ENCODE data around the gene GAREM1.

Gene GAREM1

DNA sequence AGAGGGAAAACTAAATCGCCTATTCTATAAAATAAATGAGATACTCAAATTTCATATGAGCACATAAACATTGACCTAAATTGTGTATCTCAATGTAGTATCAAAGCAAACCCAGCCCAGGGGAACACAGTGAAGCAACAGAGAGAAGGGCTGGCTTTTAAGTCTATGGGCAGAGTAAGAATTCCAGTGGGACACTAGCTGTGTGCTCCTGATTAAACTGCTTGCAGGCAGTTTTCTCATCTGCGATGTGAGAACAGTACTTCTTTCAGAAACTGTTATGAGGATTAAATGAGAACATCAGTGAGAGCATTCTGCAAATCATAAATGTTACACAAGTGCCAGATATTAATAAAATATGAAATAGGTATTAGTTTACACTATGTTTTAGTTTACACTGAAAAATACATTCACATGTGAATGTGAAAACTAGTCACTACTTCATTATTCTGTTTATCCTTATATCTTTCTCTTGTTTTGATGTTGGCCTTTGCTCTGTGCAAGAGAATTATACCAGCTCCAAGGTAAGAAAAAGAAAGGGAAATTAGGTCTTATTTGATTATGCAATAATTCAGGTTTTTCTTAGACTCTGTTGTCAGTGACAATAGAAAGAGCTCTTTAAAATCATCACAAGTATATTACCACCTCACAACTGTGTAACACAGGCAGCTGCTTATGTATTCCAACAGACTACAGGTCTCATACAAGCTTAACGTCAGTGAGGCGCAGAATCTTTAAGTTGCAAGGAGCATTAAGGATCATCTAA, 47.5 kb downstream of the GAREM1 start:
- DNase-seq: no peak

DNA sequence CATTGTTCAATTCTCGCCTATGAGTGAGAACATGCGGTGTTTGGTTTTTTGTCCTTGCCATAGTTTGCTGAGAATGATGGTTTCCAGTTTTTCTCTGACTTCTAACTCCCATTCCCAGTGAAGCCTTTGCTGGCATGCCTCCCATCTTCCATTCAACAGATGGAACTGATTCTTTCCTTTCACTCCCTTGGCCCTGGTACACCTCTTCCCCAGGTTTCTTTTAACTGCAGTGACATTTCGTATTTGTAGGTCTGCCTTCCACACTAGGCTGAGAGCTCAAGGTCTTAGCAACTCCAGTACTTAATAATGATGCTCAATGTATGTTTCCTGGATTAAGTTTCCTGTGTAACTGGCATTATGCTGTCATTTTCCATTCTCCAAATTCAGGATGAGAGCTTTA, 48.5 kb downstream of the GAREM1 start:
- no peak for DNase-seq

DNA sequence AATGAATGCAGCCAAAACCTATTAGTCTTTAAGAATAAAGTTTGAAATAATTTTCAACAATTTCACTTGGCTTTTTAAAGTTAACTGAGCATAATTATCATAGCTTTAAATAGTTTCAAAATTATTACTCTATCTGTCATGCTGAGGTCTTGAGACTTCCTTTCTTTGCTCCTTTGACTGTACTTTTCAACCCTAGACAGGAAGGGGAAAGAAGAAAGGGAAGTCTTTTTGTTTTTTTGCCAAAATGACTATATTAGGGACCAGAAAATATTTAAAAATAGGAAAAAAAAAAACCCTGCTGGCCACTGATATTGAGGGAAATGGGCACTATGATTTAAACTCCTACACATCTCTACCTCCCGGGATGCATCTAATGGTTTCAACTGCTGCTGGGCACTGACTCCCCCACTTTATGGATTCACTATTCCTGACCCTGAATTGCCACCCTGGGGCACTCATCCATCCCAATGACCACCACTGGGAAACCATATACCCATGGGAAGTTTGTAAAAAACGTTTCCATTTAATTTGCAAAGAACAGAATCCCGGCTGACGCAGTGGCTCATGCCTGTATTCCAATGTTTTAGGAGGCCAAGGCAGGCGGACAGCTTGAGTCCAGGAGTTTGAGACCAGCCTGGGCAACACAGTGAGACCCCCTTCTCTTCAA, 50.5 kb downstream of the GAREM1 start:
- DNase-seq: no peak

DNA sequence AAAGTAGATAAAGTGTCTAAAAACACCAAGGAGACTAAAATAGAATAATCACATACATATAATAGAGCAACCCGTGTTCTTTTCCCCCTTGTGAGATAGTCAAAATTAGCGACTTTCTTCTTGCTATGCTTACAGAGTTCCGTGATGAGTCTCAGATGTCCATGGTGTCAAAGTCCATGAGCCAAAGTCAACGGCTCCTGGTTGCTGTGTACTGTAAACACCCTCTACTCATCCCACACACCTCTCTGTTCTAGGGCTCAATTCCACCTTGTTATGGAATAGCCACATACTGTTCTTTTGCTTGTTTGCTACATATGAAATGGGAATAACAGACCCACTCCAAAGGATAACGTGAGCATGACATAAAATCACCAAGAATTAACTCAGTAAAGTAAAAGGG, 52.5 kb downstream of the GAREM1 start:
- DNase-seq: no peak

DNA sequence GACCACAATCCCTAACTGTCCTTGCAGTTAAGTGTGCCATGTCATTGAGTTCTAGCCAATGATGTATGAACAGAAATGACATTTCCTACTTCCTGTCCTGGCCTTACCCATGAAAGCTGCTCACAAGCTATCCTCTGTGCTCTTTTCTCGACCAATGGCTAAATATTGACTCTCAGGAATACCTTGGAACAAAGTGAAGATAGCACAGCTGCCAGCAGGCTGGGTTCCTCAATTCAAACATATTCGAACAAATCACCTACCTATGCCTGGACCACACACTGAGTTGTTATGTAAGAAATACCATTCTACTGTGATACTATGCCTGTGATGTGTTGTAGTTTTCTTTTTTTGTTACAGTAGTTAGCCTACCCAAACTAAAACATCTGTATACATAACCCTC, 65.1 kb downstream of the GAREM1 start:
- no peak for DNase-seq

DNA sequence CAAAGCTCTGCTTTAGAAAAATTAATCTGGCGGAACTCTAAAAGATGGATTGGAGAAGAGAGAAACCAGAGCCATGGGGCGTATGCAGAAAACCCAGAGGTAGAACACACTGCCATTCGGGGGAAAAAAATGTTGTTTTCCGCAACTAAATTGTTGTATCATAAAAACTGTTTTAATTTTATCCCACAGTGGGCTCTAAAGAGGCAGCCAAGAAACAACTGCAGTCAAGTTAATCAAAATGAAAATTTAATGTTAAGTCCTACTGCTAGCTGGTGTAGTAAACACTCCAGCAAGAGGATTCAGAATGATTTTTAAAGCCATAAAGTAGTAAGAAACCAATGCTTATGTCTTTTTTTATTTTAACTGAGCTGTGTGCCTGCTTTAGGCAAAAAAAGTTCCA, 69.1 kb downstream of the GAREM1 start:
- no peak for DNase-seq

DNA sequence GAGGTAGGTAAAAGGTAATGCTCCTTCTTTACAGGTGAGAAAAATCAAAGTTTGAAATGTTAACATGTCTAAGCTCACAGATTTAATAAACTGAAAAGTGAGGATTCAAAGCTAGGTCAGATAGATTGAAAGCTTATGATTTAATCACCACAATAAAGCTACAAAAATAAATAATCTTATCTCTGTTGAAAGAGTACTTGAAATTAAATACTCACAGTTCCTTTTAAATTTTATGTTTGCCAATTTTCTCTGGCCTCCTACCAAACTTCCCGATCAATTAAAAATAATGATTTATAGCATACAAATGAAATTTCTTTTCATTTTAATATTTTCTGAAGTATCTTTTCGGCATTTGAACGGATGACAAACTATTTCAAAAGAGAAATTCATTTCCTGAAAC, 77.3 kb downstream of the GAREM1 start:
- DNase-seq: no peak

DNA sequence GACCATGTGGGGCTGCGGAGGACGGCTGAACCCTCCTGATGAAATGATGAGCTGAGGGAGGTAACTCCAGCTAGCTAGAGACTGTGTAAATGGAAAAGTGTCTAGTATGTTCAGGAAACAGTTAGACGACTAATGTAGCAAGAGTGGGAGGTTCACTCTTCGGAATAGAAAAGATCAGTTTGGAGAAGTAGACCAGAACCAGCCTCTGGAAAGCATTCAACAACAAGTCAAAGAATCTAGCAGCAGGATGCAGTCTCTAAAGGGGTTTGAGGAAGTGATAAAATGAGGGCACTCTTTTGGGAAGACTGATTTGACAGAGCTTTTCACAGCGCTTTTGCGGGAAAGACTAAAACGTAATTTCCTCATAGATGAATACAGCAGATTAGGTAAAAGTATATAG, 79.6 kb downstream of the GAREM1 start:
- DNase-seq: no peak

DNA sequence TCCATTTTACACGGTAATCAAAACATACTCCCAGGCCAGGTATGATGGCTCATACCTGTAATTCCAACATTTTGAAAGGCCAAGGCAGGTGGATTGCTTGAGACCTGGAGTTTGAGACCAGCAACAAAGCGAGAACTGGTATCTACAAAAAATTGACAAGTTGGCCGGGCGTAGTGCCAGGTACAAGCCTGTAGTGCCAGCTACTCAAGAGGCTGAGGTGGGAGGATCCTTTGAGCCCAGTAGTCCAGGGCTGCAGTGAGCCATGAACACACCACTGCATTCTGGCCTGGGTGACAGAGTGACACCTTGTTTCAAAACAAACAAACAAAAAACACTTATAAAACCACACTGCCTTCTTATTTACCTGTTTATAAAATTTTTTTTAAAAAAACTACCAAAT, 80.8 kb downstream of the GAREM1 start:
- no peak for DNase-seq

DNA sequence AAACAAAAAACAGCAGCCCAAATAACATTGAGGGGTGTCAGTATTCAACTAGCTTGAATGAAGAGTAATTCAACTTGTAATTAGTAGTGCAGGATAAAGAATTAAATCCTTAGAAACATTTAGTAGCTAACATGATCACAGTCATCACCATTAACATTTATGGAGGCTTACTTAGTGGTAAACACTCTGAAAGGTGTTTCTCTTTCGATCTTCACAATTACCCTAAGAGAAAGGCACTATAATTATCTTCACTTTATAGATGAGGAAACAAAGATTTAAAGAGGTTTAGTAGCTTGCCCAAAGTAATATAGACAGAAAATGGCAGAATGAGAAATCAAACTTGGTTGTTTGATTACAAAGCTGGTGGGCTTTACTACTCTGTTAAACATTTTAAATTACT, 81.5 kb downstream of the GAREM1 start:
- DNase-seq: no peak

DNA sequence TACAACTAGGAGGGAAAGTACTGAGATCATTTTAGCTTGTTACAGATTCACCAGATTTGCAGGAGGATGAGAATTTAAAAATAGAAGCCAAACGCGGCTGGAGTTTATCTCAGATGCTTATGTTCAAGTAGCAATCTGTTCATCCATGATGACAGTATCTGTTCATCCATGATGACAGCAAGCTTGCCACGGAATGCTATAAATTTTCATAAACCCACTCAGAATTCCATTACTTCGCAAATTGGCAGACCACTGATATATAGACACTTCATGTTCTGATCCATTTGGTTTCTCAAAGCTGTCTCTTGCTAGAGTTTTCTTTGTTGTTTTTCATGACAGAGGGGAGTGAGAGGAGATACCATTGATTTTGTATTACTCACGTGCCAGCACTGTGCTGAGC, 84.2 kb downstream of the GAREM1 start:
- no peak for DNase-seq

DNA sequence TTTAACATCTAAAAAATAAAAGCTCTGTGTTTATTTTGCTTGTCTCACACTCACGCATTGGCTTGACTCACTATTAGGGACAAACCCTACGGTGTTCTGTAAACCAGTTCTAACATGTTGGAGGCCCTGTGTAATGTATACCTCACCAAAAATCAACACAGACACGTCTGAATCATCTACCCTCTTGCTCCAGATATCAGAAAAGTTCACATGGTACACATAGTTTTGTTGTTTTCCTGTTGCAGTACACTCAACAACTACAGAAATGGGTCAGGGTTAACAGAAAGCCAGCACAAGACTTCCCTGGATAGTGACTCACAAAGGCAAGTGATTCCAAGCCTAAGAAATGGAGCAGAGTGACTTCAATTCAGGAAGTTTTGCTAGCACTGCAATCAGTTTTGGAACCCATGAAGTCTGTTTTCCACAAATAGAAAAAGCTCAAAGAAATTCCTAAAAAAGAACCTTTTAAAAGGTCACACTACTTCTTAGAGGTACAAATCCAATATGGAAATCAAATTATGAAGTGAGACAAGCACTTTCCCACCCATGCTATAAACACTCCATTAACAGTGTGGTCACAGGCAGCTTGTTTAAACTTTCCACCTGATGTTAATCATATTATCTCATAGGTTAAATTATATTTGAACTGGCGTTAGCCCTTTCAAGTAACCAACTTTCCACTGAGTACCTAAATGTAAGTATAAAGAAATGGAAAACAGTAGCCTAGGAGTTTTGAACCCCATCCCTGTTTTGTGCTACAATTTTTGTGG, 87.4 kb downstream of the GAREM1 start:
- no peak for DNase-seq

DNA sequence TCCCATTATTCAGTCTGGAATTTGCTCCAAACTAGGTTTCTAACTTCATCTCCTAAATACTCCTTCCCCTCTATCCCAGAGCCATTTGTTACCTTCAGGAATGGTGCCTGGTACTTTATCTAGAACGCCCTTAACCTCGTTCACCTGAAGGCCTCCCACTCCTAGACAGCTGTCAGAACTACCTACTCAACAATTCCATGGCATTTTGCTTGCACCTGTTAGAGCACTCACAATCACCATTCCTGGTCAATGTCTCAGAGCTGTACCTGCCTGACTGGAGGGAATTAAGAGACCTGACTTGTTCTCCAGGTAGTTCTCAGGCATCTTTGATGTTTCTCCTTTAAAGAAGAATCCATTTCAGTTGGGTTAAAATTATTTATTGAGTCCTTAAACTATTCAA, 88.9 kb downstream of the GAREM1 start:
- no peak for DNase-seq

DNA sequence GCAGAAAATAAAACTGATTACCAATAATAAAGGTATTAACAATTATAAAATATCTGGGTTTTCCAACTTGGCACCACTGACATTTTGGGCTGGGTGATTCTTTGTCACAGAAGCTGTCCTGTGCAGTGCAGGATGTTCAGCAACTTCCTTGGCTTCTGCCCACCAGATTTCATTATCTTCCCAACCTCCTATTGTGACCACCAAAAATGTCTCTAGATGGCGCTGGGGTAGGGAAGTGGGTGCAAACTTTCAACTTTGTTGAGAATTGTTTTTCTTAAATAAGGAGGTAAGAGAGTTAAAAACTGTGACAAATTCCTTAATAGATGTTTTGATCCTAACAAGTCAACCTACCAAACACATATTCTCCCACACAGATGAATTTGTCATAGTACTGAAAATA, 90.1 kb downstream of the GAREM1 start:
- no peak for DNase-seq

DNA sequence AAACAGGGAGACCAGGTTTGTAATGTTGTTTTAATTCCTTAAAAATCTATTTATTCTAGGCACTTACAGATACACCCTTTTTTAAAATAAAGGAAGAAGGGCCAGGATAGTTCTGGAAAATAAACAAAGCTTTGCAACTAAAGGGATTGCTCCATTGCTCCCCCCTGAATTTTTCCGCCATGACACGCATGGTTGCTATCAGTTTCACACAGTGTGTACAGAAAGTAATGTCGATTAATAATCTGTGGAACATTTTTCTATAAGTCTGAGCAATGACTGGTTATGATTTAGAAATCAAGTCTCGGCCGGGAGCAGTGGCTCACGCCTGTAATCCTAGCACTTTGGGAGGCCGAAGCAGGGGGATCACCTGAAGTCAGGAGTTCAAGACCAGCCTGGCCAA, 90.8 kb downstream of the GAREM1 start:
- DNase-seq: no peak

DNA sequence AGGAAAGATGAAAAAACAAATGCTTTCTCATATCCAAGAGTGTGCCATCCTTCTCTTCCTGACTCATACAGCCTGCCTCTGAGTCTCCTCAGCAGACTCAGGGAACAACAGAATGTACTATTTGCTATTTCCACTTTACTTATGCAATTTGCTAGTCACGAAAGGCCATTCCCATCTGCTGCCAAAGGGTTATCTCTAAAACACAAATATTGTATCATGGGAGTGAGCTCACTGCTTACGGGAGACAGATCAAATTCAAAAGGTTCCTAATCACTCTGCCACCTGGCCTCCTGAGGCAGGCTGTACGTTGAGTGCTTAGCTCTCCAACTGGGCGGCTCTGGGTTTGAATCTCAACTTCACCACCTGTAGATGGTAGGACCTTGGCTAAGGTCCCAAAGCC, 92.0 kb downstream of the GAREM1 start:
- DNase-seq: no peak

DNA sequence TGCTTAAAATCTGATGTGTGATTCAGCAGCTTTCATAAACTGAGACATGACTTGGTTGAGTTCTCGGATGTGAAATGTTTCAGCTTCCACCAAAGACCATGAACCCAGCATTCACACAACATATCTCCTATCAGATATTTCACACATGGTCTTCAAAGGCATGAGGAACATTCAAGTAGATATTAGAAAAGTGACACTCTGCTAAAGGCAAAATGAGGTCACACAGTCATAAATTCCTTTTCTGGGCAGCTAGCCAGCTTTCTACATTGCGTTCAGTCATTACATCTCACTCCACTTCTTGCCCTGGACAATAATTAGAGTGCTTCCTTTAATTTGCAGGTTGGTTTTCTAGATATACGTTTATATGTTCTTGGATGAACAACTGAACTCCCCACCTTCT, 96.7 kb downstream of the GAREM1 start:
- no peak for DNase-seq

DNA sequence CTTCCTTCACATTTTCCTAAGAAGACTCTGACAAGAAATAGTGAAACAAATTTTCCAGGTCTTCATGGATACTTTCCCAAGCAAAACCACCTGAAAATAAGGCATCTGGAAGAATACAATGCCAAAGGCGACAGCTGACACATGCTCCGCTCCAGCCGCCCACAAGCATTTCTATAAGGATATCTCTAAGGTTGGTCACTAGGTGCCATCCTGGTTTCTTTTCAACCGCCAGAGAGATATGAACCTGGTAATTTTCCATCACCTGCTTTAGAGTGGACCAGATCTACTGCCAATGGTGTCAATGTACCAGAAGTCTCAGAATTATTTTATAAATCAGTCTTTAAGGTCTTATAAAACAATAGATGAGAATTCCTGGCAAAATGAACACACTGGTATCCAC, 97.2 kb downstream of the GAREM1 start:
- no peak for DNase-seq

DNA sequence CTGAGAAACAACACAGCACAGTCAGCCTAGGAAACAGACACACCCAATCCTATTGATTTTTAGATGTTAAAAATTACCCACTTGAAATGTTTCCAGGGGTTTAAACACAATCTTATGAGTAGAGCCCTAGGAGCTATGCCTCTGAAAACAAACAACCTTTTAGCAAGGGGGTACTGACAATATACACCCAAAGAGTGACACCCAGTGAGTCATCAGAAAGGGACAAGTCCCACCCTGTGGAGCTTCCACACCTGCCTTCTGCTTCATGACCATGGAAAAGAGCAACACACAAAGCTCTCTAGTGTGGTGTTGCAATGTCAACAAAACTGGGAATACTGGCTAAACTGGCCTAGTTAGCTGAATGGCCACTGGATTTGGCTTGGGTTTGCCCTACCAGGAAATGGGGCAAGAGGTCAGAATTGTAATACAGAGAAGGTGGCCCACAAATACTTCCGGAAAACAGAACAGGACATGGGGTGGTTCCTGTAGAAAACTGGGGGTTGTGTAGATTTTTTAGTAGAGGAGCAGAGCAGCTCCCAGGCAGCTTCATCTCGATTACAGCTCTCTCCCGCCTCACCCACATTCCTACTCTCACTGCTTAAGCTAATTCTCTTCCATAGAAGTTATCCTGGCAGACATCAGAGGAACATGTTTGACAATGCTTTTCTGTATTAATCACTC, 98.2 kb downstream of the GAREM1 start:
- DNase-seq: no peak

DNA sequence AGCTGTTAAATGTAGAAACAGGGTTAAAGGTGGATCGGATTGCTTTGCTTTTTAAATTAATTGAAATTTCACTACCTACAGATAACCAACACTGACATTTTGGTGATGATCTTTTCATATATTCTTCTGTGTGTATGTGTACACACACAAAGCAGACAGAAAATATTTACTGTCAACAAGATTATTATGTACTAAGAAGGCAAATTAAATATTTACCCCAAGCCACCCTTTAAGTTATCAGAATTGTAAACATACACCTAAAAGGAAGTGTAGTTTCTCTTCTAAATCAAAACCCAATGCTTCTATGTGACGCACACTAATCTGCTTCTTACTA, 98.7 kb downstream of the GAREM1 start:
- no peak for DNase-seq

DNA sequence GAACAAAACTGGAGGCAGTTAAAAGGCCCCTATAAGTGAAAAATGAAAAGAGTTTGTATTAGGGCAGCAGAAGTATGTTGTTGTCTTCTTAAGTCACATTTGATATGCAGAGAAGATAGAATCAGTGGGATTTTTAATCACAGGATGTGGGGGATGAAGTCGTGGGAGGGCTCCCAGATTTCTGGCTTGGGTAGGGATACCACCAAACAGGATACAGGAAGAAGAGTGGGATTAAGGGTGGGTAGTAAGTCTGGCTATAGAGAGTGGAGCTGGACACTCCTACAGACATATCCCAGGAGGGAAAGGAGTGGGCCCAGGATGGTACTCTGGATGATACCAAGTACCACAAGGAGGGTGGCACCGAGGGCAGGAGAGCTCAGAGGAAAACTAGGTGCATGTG, 99.3 kb downstream of the GAREM1 start:
- no peak for DNase-seq

DNA sequence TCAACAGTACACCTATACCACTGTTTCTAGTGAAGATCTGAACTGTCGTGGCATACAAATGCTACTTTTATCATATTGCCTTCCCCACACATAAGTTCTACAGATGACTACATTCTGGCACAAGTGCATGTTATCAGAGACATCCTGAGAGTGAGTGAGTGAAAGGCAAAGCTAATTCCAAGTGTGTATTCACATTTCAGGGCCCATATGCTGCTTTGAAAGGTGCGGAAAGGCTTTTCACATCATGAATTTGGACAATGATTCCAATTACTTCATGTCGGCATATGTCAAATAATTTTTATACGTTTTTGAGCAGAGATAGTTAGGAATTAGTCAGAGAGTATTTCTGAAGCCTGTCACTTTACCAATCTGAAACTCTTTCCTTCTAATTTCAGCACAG, 101.7 kb downstream of the GAREM1 start:
- no peak for DNase-seq

DNA sequence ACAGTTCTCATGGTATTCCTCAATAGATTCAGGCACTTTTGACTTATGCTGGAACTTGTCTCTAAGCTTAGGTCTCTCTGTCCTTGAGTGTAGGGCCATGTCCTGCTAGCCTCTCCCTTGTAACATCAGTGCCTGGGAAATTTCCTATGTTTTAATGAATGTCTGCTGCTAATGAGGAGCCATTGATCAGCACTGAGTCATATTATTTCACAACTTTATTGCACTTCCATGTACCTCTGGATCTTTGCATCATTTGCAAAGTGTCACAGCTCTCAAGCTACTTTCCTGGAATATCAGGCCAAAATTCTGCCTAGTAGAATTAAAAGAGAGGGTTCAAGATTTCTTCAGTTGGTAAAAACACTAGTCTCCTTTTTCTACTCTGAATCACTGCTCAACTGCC, 102.5 kb downstream of the GAREM1 start:
- no peak for DNase-seq

All from stimulated activated CD4-positive, alpha-beta T cell treated with anti-CD3 and anti-CD28 coated beads, Interleukin-2, amount 100 ng/mL, for 48 hours (primary cell).